ENCODE measurements around the gene ARRB1.
"Not testable (repeated sequence)": the region's sequence is repeated elsewhere in the genome, so short reads cannot be mapped to it uniquely, and the experiment has no call there.

Gene ARRB1

GRCh38 chr11:75342231-75342918, 9.1 kb downstream of the ARRB1 start:
- DNase-seq: no peak

- DNase-seq: no peak
These were observed 9.8 kb downstream of the ARRB1 start for GRCh38 chr11:75341612-75342011.

- no peak for DNase-seq
These were observed 11.6 kb downstream of the ARRB1 start for GRCh38 chr11:75339685-75340409.

GRCh38 chr11:75338516-75339208, 12.8 kb downstream of the ARRB1 start:
- DNase-seq: no peak

GRCh38 chr11:75337195-75337654, 14.2 kb downstream of the ARRB1 start:
- no peak for DNase-seq

DNA sequence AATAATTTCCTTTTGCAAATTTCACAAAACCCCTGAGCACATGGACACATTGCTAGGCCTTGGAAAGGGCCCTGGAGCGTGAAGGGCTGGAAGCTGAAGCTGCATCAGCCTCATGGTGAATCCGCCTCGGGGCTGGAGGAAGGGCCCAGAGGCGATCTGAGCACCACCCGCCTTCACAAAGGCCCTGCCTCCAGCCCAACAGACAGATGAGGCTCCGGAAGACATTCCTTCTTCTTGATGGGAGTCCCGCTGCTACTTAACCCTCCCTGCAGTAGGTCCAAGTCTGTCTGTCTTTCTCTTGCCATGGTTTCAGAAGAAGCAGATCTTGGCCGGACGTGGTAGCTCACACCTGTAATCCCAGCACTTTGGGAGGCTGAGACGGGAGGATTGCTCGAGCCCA, 16.5 kb downstream of the ARRB1 start:
- no peak for DNase-seq

DNA sequence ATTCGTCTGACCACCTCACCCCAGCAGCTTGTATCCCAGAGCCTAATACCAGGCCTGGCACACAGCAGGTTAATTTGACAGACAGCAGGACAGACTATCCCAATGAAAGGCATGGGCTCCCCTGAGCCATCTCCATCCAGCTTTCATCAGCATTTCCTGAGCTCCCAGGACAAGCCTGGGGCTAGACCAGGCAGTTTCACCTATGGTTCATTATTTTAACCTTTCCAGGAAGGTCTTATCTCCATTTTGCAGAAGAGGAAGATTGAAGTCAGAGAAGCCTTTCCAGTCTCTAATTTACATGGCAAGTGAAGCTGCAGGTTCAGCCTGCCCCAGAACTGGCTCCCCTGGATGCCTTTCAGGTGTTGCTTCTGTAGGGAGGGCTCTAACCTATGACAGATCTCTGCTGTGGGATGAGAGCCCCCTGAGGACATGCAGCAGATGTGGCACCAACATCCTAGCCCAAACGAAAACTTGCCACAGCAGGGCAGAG, 17.0 kb downstream of the ARRB1 start:
- no peak for DNase-seq

DNA sequence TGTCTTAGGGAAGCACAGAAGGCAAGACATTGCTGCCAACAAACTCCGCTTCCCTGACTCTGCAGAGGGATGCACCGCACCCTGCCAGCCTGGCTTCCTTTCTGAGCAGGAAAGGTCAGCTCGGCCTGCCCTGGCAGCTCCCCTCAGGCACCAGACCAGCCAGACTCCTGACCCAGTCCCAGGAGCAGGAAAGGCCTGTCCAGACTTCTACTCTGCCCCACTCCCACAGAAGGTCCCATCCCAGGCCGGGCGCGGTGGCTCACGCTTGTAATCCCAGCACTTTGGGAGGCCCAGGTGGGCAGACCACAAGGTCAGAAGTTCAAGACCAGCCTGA, 17.7 kb downstream of the ARRB1 start:
- DNase-seq: no peak

DNA sequence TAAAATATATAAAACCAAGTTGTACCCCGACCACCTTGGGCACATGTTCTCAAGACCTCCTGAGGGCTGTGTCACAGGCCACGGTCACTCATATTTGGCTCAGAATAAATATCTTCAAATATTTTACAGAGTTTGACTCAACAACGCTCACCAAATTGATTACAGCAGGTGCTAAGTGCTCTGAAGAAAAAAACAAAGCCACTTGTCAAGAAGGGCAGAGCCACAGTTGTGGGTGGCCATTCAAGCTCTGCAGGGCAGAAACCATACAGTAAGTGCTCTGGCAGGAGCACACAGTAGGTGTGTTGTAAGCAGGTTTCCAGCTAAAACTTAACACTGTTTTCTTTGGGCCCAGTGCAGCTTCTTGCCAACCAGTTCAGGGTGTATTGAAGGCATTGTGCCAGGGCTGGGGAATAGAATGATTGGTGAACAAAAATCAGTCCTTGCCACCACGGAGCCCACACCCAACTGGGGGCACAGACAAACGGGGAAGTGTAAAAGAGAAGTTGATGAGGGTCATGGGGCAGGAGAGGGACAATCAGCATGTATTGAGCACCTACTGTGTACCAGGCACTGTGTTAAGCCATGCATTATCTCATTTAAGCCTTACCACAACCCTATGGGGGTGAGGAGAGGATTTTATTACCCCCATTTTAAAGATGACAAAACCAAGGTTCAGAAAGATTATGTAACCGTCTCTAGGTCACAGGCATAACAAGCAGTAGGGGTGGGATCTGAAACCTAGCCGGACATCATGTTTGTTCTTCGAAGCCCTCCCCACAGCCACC, 18.2 kb downstream of the ARRB1 start:
- DNase-seq: no peak

- not testable (repeated sequence) for DNase-seq
These were observed 19.7 kb downstream of the ARRB1 start for GRCh38 chr11:75331761-75332160.

DNA sequence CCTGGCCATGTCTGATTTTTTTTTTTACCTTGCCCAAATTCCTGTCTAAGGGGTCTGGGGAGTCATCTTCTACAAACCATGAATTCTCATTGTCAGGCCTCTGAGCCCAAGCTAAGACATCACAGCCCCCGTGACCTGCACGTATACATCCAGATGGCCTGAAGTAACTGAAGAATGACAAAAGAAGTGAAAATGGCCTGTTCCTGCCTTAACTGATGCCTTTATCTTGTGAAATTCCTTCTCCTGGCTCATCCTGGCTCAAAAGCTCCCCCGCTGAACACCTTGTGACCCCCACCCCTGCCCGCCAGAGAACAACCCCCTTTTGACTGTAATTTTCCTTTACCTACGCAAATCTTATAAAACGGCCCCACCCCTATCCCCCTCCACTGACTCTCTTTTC, 20.2 kb downstream of the ARRB1 start:
- DNase-seq: not testable (repeated sequence)

DNA sequence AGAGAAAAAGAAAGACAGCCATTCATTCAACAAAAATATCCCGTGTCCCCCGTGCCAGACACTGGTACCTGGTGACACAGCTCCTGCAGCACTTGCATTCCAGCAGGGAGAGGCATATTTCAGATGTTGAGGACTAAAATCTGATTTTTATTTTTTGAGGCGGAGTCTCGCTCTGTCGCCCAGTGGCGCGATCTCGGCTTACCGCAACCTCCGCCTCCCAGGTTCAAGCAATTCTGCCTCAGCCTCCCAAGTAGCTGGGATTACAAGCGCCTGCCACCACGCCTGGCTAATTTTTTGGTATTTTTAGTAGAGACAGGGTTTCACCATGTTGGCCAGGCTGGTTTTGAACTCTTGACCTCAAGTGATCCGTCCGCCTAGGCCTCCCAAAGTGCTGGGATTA, 20.6 kb downstream of the ARRB1 start:
- DNase-seq: not testable (repeated sequence)

DNA sequence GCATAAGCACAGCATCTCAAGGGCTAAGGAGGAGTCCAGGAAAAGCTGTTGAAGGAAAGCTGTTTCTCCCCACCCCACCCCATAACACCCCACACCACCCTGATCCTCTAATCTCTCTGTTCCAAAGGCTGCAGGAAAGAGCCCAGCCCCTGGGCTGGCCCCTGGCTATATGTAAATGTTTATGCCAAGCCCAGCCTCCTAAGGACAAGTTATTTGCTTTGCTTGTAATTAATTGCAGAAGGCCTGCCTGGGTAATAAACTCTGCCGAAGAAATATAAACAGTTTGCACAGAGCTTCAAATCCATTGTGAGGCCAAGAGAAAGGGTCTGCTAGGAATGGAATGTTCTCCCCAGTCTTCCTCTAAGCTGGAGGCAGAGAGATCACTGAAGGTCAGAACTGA, 21.2 kb downstream of the ARRB1 start:
- no peak for DNase-seq

DNA sequence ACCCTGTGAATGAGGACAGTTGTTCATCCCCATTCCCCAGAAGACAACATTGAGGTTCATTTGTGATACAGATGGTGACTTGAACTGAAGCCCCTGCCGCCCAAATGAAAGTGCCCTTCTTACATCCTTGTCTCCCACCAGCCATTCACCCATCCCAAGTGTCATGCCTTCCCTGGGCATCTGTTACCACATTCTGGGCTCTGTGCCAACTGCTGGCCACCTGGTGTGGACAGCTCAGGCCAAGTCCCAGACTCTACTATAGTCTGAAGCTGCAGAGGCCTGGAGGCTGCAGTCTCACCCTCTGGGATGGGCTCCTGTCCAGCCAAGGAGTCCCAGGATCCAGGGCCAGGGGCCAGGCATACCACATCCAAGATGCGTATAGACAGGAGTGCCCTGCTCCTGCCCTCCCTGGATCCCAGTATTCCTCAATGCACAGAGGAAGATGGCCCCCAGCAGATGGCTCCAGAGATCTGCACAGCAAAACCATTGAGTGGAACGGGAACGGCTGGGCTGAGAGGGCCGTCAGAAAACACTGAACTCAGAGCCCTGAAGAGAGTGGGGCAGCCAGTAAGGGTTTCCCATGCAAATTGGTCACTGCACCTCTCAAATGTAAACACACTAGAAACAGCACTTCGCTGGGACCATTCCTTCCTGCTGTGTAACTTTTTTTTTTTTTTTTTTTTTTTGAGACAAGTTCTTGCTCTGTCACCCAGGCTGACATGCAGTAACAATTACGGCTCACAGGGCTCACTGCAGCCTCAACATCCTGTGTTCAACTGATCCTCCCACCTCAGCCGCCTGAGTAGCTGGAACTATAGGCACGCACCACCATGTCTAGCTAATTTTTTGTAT, 22.8 kb downstream of the ARRB1 start:
- peak; percentile 39 for DNase-seq

DNA sequence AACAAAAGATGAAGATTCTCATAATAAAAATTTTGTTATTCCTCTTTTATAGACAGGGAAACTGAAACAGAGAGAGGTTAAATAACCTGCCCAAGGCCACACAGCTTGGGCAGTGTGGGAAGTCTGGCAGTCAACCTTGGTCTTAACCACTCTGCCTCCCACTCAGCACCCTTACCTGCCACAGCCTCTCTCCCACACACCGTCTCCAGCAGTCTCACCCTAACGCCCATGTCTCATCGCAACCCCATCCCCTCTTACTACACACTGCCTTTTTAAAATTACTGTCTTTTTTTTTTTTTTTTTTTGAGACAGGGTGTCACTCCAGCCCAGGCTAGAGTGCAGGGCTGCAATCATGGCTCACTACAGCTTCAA, 25.0 kb downstream of the ARRB1 start:
- no peak for DNase-seq

GRCh38 chr11:75325713-75326438, 25.6 kb downstream of the ARRB1 start:
- DNase-seq: no peak

GRCh38 chr11:75324740-75325139, 26.7 kb downstream of the ARRB1 start:
- DNase-seq: no peak

DNA sequence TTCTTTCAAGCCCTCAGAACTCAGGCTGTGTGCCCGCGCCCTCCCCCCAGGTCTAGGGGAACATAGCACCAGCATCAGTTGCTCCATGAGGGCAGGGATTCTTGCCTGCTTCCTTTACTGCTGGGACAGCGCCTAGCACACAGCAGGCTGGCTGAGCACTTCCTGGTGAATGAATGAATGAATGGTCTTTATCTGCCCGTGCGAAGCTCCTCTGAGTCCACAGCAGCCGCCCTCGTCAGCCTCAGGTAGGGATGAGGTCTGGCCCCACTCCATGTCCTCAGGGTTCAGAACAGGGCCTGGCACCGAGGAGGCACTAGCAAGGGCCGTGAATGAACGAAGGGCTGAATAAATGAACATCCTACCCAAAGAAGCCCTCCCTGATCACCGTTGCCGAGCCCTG, 27.3 kb downstream of the ARRB1 start:
- DNase-seq: no peak

DNA sequence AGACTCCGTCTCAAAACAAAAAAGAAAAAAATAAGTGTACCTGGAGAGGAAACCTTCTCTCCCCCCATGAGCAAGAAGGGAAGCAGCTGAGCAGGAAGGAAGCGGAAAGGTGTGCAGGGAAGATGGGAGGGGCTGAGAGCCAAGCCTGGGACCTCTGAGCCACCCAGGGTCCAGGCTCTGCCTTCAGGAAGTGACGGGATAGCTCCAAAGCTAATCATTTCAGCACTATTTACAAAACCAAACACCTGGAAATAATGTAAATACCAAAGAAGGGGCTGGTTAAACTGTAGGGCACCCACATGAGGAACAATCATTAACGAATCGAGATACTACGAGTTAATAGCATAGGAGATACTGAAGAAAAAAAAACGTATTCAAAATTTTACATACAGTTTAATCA, 27.9 kb downstream of the ARRB1 start:
- no peak for DNase-seq

DNA sequence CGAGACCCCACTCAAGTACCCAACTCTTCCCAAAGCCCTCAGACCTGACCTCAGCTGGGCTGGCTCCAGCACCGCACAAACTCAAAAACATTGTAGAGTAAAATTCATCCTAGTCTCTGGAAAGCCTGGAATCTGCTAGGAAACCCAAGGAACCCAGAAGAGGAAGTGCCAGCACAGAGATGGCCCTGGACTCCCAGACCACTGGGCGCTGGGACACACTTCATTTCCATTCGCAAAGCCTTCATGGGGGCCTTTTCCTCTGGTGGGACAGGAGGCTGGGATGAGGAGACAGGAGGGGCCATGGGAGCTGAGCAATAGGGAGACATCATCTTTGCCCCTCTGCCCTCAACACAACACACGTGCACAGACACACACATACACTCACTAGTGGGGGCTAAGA, 30.8 kb downstream of the ARRB1 start:
- DNase-seq: no peak

GRCh38 chr11:75320046-75320618, 31.3 kb downstream of the ARRB1 start:
- DNase-seq: no peak

Data from activated CD4-positive, CD25-positive, alpha-beta regulatory T cell treated with anti-CD3 and anti-CD28 coated beads, Interleukin-2, amount 50 U/mL, for 72 hours (primary cell).